ENCODE data around the gene CTNNA1. TPM values are rescaled to one million over a fixed set of nuclear protein-coding genes. Genes with fewer than 3 reads are reported as not detected.

The CTNNA1 gene
- total RNA-seq, 1 donor from 2014 or later = 359 TPM

DNA sequence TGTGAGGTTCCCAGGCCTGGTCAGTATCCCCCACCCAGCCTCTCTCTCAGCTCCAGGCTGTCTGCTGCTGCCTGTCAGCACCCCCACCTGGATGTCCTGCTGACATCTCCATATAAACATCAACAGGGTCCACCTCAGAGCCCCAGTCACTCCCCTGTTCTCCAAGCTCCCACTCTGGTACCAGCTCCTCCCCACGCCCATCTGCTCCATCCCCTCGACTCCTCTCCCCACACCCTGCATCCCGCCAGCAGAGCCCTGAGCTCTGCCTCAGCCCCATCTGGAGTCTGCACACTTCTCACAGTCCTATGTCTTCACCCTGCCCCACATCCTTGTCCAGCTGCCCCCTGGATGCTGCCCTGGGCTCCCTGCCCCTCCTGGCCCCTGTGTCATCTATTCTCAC lies 189.6 kb downstream of the CTNNA1 start:
- H3K4me2 ChIP-seq (ENCODE audit: low read length) = no peak overlapping the region
- peaks cover 19% of the 10 kb centered on the region for H3K4me1 ChIP-seq (ENCODE audit: insufficient read depth, low read length)
- H2AFZ ChIP-seq (ENCODE audit: low read depth, low read length) = no peak overlapping the region
- DNase-seq (ENCODE audit: low read depth) (no peak), FAIRE-seq (no peak)
- peaks cover 25% of the 10 kb centered on the region for H3K36me3 Mint-ChIP-seq (ENCODE audit: low read depth, unreplicated experiment)
- peaks cover 3% of the 10 kb centered on the region for H3K9me3 Mint-ChIP-seq (ENCODE audit: unreplicated experiment)
- H4K20me1 ChIP-seq (ENCODE audit: insufficient read depth, low read length) = peaks cover 14% of the 10 kb centered on the region
- no peaks in the 10 kb centered on the region for H3K27me3 ChIP-seq (ENCODE audit: insufficient read depth, low read length)
- no peak overlapping the region for H3K9ac ChIP-seq (ENCODE audit: low read length)
- H3K79me2 ChIP-seq (ENCODE audit: insufficient read depth, low read length) = no peaks in the 10 kb centered on the region
- peak overlapping the region; percentile 42 for H3K4me3 Mint-ChIP-seq (ENCODE audit: unreplicated experiment)
- peaks cover 2% of the 10 kb centered on the region for H3K27me3 Mint-ChIP-seq (ENCODE audit: low read depth, unreplicated experiment)
- H3K36me3 ChIP-seq (ENCODE audit: insufficient read depth, low read length) = no peaks in the 10 kb centered on the region
- no peak overlapping the region for H3K4me3 ChIP-seq (ENCODE audit: insufficient read depth, low read depth, low read length)
- H3K27ac Mint-ChIP-seq (ENCODE audit: unreplicated experiment) = no peak overlapping the region
- no peaks in the 10 kb centered on the region for H3K9me3 ChIP-seq (ENCODE audit: insufficient read depth, low read depth, low read length)
- TF ChIP-seq EZH2 (IDR thresholded peaks at IDR 0.05; ENCODE audit: insufficient read depth, low read length) (no peak), CTCF (IDR thresholded peaks at IDR 0.05; ENCODE audit: insufficient read depth, low read depth, low read length) (no peak)
- no peak overlapping the region for H3K27ac ChIP-seq (ENCODE audit: low read depth, low read length)
- peaks cover 10% of the 10 kb centered on the region for H3K4me1 Mint-ChIP-seq (ENCODE audit: low read depth, unreplicated experiment)

DNA sequence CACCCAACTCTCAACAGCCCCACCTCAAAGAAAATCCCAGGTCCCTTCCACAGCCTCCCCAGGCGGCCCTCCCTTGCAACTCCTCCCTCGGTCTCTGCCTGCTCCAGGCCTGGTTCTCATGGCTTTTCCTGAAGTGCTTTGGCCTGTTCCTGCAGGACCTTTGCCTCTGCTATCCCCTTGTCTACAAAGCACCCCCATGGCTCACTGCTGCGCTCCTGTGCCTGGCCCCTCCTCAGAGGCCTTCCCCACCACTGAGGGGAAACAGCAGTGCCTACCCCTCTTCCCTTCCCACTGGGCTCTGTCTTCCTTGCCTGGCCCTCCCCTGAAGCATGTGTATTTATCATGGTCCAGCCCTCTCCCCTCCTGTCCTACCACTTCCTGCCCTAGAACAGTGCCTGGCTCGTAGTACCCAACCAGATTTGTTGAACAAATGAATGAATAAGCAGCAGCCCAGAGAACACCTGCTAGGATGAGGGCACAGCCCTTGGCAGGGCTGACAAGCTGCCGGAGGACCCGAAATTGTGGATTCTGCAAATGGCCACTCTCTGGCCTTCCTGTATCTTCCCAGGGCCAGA lies 190.5 kb downstream of the CTNNA1 start:
- peaks cover 19% of the 10 kb centered on the region for H3K4me1 ChIP-seq (ENCODE audit: insufficient read depth, low read length)
- peaks cover 21% of the 10 kb centered on the region for H4K20me1 ChIP-seq (ENCODE audit: insufficient read depth, low read length)
- no peak overlapping the region for H3K27ac ChIP-seq (ENCODE audit: low read depth, low read length)
- H3K4me1 Mint-ChIP-seq (ENCODE audit: low read depth, unreplicated experiment) = peaks cover 12% of the 10 kb centered on the region
- H3K9me3 Mint-ChIP-seq (ENCODE audit: unreplicated experiment) = peaks cover 3% of the 10 kb centered on the region
- no peak for TF ChIP-seq EZH2 (IDR thresholded peaks at IDR 0.05; ENCODE audit: insufficient read depth, low read length)
- no peak for TF ChIP-seq CTCF (IDR thresholded peaks at IDR 0.05; ENCODE audit: insufficient read depth, low read depth, low read length)
- H3K4me3 ChIP-seq (ENCODE audit: insufficient read depth, low read depth, low read length) = no peak overlapping the region
- no peak overlapping the region for H3K9ac ChIP-seq (ENCODE audit: low read length)
- H2AFZ ChIP-seq (ENCODE audit: low read depth, low read length) = no peak overlapping the region
- H3K4me2 ChIP-seq (ENCODE audit: low read length) = peak overlapping the region; percentile 15
- peaks cover 31% of the 10 kb centered on the region for H3K36me3 Mint-ChIP-seq (ENCODE audit: low read depth, unreplicated experiment)
- no peak overlapping the region for H3K4me3 Mint-ChIP-seq (ENCODE audit: unreplicated experiment)
- H3K9me3 ChIP-seq (ENCODE audit: insufficient read depth, low read depth, low read length) = no peaks in the 10 kb centered on the region
- H3K27me3 ChIP-seq (ENCODE audit: insufficient read depth, low read length) = no peaks in the 10 kb centered on the region
- DNase-seq (ENCODE audit: low read depth) (no peak), FAIRE-seq (no peak)
- no peak overlapping the region for H3K27ac Mint-ChIP-seq (ENCODE audit: unreplicated experiment)
- no peaks in the 10 kb centered on the region for H3K79me2 ChIP-seq (ENCODE audit: insufficient read depth, low read length)
- H3K36me3 ChIP-seq (ENCODE audit: insufficient read depth, low read length) = no peaks in the 10 kb centered on the region
- H3K27me3 Mint-ChIP-seq (ENCODE audit: low read depth, unreplicated experiment) = peaks cover 5% of the 10 kb centered on the region

GRCh38 chr5:138944527-138945322 lies 191.5 kb downstream of the CTNNA1 start:
- DNase-seq (ENCODE audit: low read depth) (peak; percentile 58), FAIRE-seq (no peak)
- H3K4me2 ChIP-seq (ENCODE audit: low read length) = peak overlapping the region; percentile 15
- peaks cover 3% of the 10 kb centered on the region for H3K9me3 Mint-ChIP-seq (ENCODE audit: unreplicated experiment)
- H3K4me3 ChIP-seq (ENCODE audit: insufficient read depth, low read depth, low read length) = no peak overlapping the region
- H3K27ac Mint-ChIP-seq (ENCODE audit: unreplicated experiment) = peak overlapping the region; percentile 58
- peaks cover 14% of the 10 kb centered on the region for H3K4me1 Mint-ChIP-seq (ENCODE audit: low read depth, unreplicated experiment)
- no peaks in the 10 kb centered on the region for H3K27me3 ChIP-seq (ENCODE audit: insufficient read depth, low read length)
- peaks cover 28% of the 10 kb centered on the region for H3K36me3 Mint-ChIP-seq (ENCODE audit: low read depth, unreplicated experiment)
- H3K4me3 Mint-ChIP-seq (ENCODE audit: unreplicated experiment) = no peak overlapping the region
- no peak overlapping the region for H3K27ac ChIP-seq (ENCODE audit: low read depth, low read length)
- no peak overlapping the region for H2AFZ ChIP-seq (ENCODE audit: low read depth, low read length)
- peaks cover 21% of the 10 kb centered on the region for H4K20me1 ChIP-seq (ENCODE audit: insufficient read depth, low read length)
- H3K9ac ChIP-seq (ENCODE audit: low read length) = no peak overlapping the region
- no peaks in the 10 kb centered on the region for H3K36me3 ChIP-seq (ENCODE audit: insufficient read depth, low read length)
- TF ChIP-seq EZH2 (IDR thresholded peaks at IDR 0.05; ENCODE audit: insufficient read depth, low read length) (no peak), CTCF (IDR thresholded peaks at IDR 0.05; ENCODE audit: insufficient read depth, low read depth, low read length) (no peak)
- no peaks in the 10 kb centered on the region for H3K9me3 ChIP-seq (ENCODE audit: insufficient read depth, low read depth, low read length)
- peaks cover 6% of the 10 kb centered on the region for H3K27me3 Mint-ChIP-seq (ENCODE audit: low read depth, unreplicated experiment)
- H3K79me2 ChIP-seq (ENCODE audit: insufficient read depth, low read length) = no peaks in the 10 kb centered on the region
- peaks cover 19% of the 10 kb centered on the region for H3K4me1 ChIP-seq (ENCODE audit: insufficient read depth, low read length)

Measured in astrocyte (in vitro differentiated cells and primary cell).